Fibroblast of the aortic adventitia (primary cell): ENCODE data around the gene WDR31. TPM values are rescaled to one million over a fixed set of nuclear protein-coding genes. Genes with fewer than 3 reads are reported as not detected.
"Not testable (repeated sequence)": the region's sequence is repeated elsewhere in the genome, so short reads cannot be mapped to it uniquely, and the experiment has no call there.

Source experiments
- DNase-seq: peaks from one replicate; pipeline ENCODE4 v3.0.0-alpha.2; 2010; ENCODE audit warnings: low read depth
- H3K4me3 ChIP-seq: 2 replicates; pipeline ENCODE4 v1.5.1; 2011; ENCODE audit warnings: low read depth, mild to moderate bottlenecking, control low read depth, low read length, moderate library complexity
- CTCF ChIP-seq: IDR thresholded peaks from 2 replicates; pipeline ENCODE4 v1.5.1; 2011; ENCODE audit warnings: mild to moderate bottlenecking, low read length, control low read depth, inconsistent platforms; ENCODE audit not compliant: insufficient read depth
- total RNA-seq: library from RNA; depleted of rRNA; stranded (reverse); fragments of >200 nt; gene quantifications from 2 replicates; pipeline ENCODE4 v1.2.3, GENCODE V29; 2012; ENCODE audit warnings: low replicate concordance

Gene WDR31
- total RNA-seq, 1 donor, result 2.4 TPM

GRCh38 chr9:113298311-113298710 lies 41.8 kb downstream of the WDR31 start:
- TF ChIP-seq CTCF, result no peak
- no peak overlapping the region for H3K4me3 ChIP-seq
- DNase-seq, result no peak

- no peak overlapping the region for H3K4me3 ChIP-seq
- TF ChIP-seq CTCF, result no peak
- no peak for DNase-seq
These were observed 43.1 kb downstream of the WDR31 start for GRCh38 chr9:113296796-113297558.

- H3K4me3 ChIP-seq, DNase-seq: not testable (repeated sequence)
These were observed 43.8 kb downstream of the WDR31 start for GRCh38 chr9:113296247-113296646.

- H3K4me3 ChIP-seq, result no peak overlapping the region
- DNase-seq, result peak; percentile 64
These were observed 46.7 kb downstream of the WDR31 start for GRCh38 chr9:113293285-113293878.

GRCh38 chr9:113290052-113290607 lies 49.9 kb downstream of the WDR31 start:
- no peak for DNase-seq
- H3K4me3 ChIP-seq, result no peak overlapping the region
- TF ChIP-seq CTCF, result no peak

More at GRCh38 chr9:113293285-113293878, 46.7 kb downstream of the WDR31 start:
- no peak for TF ChIP-seq CTCF

- DNase-seq, result no peak
- no peak overlapping the region for H3K4me3 ChIP-seq
- TF ChIP-seq CTCF, result no peak
These were observed 51.0 kb downstream of the WDR31 start for GRCh38 chr9:113289091-113289490.

GRCh38 chr9:113281356-113281755 lies 58.7 kb downstream of the WDR31 start:
- no peak for TF ChIP-seq CTCF
- DNase-seq, result no peak
- no peak overlapping the region for H3K4me3 ChIP-seq
